Suprapubic skin (tissue), 4 donors: ENCODE results near the gene SLC2A8. TPM values are rescaled to one million over a fixed set of nuclear protein-coding genes. Genes with fewer than 3 reads are reported as not detected.

ENCODE experiments used
- DNase-seq, 2 donors: peaks; one replicate each; pipeline ENCODE4 v3.0.0-alpha.2; 2019; ENCODE audit warnings: low spot score in 2 of 2
- H3K27ac ChIP-seq: fragments of 200-600 bp; sonication (generic); one replicate; pipeline ENCODE4 v1.5.1; 2019
- H3K27me3 ChIP-seq: fragments of 200-600 bp; sonication (generic); one replicate; pipeline ENCODE4 v1.5.1; 2019
- H3K36me3 ChIP-seq: fragments of 200-600 bp; sonication (generic); one replicate; pipeline ENCODE4 v1.5.1; 2019
- H3K4me1 ChIP-seq: fragments of 200-600 bp; sonication (generic); one replicate; pipeline ENCODE4 v1.5.1; 2019
- H3K4me3 ChIP-seq: fragments of 200-600 bp; sonication (generic); one replicate; pipeline ENCODE4 v1.5.1; 2019; ENCODE audit warnings: mild to moderate bottlenecking
- H3K9me3 ChIP-seq: fragments of 200-600 bp; sonication (generic); one replicate; pipeline ENCODE4 v1.5.1; 2019
- EP300 ChIP-seq: sonication (generic); formaldehyde crosslinking; IDR thresholded peaks from one replicate; pipeline ENCODE4 v1.6.1; 2017; ENCODE audit warnings: antibody characterized with exemption
- POLR2A ChIP-seq, 2 donors: fragments of 450-650 bp; IDR thresholded peaks; one replicate each; pipeline ENCODE4 v1.6.1; 2017; ENCODE audit warnings: antibody characterized with exemption in 2 of 2, mild to moderate bottlenecking in 2 of 2, moderate library complexity in 2 of 2
- POLR2AphosphoS5 ChIP-seq, 3 donors: sonication (generic); formaldehyde crosslinking; IDR thresholded peaks; one replicate each; pipeline ENCODE4 v1.6.1; 2017; ENCODE audit warnings: antibody characterized with exemption in 3 of 3
- WGBS: methylation state at CpG from one replicate; pipeline ENCODE4 v1.1.5; 2018; 5-methylcytosine and 5-hydroxymethylcytosine counted together
- total RNA-seq, 4 donors: library from RNA; depleted of rRNA; stranded (reverse); fragments of >200 nt; gene quantifications; one replicate each; pipeline ENCODE4 v1.1.0, GENCODE V29; 2016
- TF ChIP-seq, protein P1 (sequence below), 2 donors: fragments of 200-600 bp in 1 of 2; fragments of 450-650 bp in 1 of 2; sonication (generic) in 1 of 2; IDR thresholded peaks; one replicate each; pipeline ENCODE4 v1.5.1; 2016 to 2019; ENCODE audit warnings: antibody characterized with exemption in 2 of 2, mild to moderate bottlenecking in 1 of 2, moderate library complexity in 1 of 2

SLC2A8 gene
- total RNA-seq, 4 donors from 2014 or later: 17.2 to 26.0 (median 21.4) TPM

DNA sequence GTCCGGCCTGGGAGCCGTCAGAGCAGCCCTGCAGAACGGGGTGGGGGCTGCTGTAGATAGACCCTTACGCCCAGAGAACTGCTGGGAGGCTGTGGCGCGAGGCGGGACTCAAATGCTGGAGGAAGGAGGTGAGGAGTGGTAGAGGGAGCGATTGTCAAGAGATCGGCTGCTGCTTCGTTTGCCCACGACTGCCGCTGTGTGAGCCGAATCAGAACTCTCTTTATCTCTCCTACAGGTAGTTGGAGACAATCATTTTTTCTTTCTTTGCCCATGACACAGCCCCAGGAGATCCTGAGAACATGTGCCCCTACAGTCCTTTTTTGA is 27.7 kb downstream of the SLC2A8 start:
- H3K4me1 ChIP-seq: peaks cover 43% of the 10 kb centered on the region

GRCh38 chr9:127426756-127427155 is 29.8 kb downstream of the SLC2A8 start:
- Histone ChIP-seq H3K27me3 (no peaks in the 10 kb centered on the region), H3K4me3 (no peak overlapping the region), H3K27ac (no peak overlapping the region), H3K36me3 (peaks cover 25% of the 10 kb centered on the region), H3K4me1 (peaks cover 40% of the 10 kb centered on the region), H3K9me3 (no peaks in the 10 kb centered on the region)
- WGBS: 87% methylated on average over 2 of the region's 2 CpGs
- TF ChIP-seq, protein P1, sequence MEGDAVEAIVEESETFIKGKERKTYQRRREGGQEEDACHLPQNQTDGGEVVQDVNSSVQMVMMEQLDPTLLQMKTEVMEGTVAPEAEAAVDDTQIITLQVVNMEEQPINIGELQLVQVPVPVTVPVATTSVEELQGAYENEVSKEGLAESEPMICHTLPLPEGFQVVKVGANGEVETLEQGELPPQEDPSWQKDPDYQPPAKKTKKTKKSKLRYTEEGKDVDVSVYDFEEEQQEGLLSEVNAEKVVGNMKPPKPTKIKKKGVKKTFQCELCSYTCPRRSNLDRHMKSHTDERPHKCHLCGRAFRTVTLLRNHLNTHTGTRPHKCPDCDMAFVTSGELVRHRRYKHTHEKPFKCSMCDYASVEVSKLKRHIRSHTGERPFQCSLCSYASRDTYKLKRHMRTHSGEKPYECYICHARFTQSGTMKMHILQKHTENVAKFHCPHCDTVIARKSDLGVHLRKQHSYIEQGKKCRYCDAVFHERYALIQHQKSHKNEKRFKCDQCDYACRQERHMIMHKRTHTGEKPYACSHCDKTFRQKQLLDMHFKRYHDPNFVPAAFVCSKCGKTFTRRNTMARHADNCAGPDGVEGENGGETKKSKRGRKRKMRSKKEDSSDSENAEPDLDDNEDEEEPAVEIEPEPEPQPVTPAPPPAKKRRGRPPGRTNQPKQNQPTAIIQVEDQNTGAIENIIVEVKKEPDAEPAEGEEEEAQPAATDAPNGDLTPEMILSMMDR (IDR thresholded peaks at IDR 0.05): no peak
- TF ChIP-seq EP300 (no peak), POLR2A (IDR thresholded peaks at IDR 0.05) (no peak)
- DNase-seq: no peak

More for the DNA sequence above, 27.7 kb downstream of the SLC2A8 start:
- Histone ChIP-seq H3K4me3 (peak overlapping the region; percentile 75), H3K36me3 (peaks cover 10% of the 10 kb centered on the region), H3K27me3 (no peaks in the 10 kb centered on the region), H3K27ac (peak overlapping the region; percentile 82), H3K9me3 (no peaks in the 10 kb centered on the region)
- 0% methylated on average over 3 of the region's 13 CpGs for WGBS
- TF ChIP-seq POLR2AphosphoS5 (IDR thresholded peaks at IDR 0.05) (no peak), POLR2A (IDR thresholded peaks at IDR 0.05) (no peak), EP300 (no peak)
- TF ChIP-seq, protein P1 (IDR thresholded peaks at IDR 0.05): no peak
- DNase-seq: no peak

DNA sequence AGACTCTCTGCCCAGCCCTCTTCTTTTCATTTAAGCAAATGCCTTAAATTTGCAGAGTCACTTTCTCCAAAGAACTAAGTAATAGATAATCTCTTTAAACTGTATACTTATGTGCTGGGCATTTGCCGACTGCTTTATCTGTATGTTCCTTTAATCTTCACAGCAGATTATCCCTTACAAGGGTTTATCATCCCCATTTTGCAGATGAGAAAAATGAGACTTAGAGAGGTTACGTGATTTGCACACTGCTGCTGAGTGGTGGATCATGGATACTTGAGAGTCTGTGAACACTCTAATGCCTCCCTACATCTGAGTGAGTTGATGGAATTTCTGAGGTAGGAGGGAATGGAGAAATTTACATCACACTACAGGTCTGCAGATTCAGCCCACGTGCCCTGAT is 31.4 kb downstream of the SLC2A8 start:
- Histone ChIP-seq H3K4me3 (no peak overlapping the region), H3K27ac (no peak overlapping the region), H3K27me3 (no peaks in the 10 kb centered on the region), H3K9me3 (no peaks in the 10 kb centered on the region), H3K4me1 (peaks cover 26% of the 10 kb centered on the region), H3K36me3 (peaks cover 28% of the 10 kb centered on the region)
- WGBS: 91% methylated on average over 3 of the region's 3 CpGs
- DNase-seq: no peak
- TF ChIP-seq POLR2A (IDR thresholded peaks at IDR 0.05) (no peak), POLR2AphosphoS5 (IDR thresholded peaks at IDR 0.05) (no peak), EP300 (no peak)
- TF ChIP-seq, protein P1 (IDR thresholded peaks at IDR 0.05): no peak

DNA sequence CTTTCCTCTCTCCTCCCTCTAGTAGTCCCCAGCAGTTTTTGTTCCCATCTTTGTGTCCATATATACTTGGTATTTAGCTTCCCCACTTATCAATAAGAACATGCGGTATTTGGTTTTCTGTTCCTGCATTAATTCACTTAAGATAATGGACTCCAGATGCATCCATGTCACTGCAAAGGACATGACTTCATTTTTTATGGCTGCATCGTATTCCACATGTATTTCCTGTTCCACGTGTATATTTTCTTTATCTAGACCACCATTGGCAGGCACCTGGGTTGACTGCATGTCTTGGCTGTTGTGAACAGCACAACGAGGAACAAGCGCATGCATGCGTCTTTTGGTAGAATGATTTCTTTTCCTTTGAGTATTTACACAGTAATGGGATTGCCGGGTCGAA is 33.4 kb downstream of the SLC2A8 start:
- WGBS: 95% methylated on average over 8 of the region's 8 CpGs

GRCh38 chr9:127437497-127438264 is 40.7 kb downstream of the SLC2A8 start:
- no peaks in the 10 kb centered on the region for H3K27me3 ChIP-seq
- 88% methylated on average over 12 of the region's 12 CpGs for WGBS
- H3K9me3 ChIP-seq: no peaks in the 10 kb centered on the region
- no peak overlapping the region for H3K27ac ChIP-seq
- no peak overlapping the region for H3K4me3 ChIP-seq
- no peaks in the 10 kb centered on the region for H3K4me1 ChIP-seq
- no peak for DNase-seq
- TF ChIP-seq, protein P1 (IDR thresholded peaks at IDR 0.05): no peak
- TF ChIP-seq EP300 (no peak), POLR2AphosphoS5 (IDR thresholded peaks at IDR 0.05) (no peak), POLR2A (IDR thresholded peaks at IDR 0.05) (no peak)
- H3K36me3 ChIP-seq: peaks cover 95% of the 10 kb centered on the region

More for the DNA sequence above, 33.4 kb downstream of the SLC2A8 start:
- Histone ChIP-seq H3K4me1 (peaks cover 17% of the 10 kb centered on the region), H3K27me3 (no peaks in the 10 kb centered on the region), H3K9me3 (no peaks in the 10 kb centered on the region), H3K36me3 (peaks cover 49% of the 10 kb centered on the region), H3K4me3 (no peak overlapping the region), H3K27ac (no peak overlapping the region)
- no peak for DNase-seq
- TF ChIP-seq EP300: no peak
